Astrocyte (in vitro differentiated cells and primary cell): Measurements from ENCODE around the gene TNXB.
"Not testable (repeated sequence)": the region's sequence is repeated elsewhere in the genome, so short reads cannot be mapped to it uniquely, and the experiment has no call there.

Source experiments
- EZH2 ChIP-seq: IDR thresholded peaks from 2 replicates; pipeline ENCODE4 v1.6.1; 2012; ENCODE audit warnings: mild to moderate bottlenecking, low read length, inconsistent platforms; ENCODE audit not compliant: insufficient read depth
- TF ChIP-seq, protein P1 (sequence below): IDR thresholded peaks from 2 replicates; pipeline ENCODE4 v1.5.1; 2011; ENCODE audit warnings: low read depth, mild to moderate bottlenecking, inconsistent platforms, low read length, moderate library complexity; ENCODE audit not compliant: insufficient read depth

DNA sequence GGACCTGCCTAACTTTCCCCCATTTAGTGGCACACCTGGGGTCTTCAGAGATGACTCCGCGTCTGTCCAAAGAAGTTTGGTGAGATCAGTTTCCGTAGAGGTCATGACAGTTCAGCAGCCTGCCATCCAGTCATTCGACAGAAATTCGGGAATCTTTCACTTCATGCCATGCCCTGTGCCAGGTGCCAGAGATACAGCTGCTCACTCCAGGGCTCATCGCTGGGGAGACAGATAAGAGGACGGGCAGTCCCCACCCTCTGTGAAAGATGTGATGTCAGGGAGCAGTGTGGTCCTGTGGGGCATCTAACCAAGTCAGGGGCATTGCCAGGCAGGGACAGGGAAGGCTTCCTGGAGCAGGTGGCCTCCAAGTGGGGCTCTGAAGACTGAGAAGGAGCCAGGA, 105.8 kb downstream of the TNXB start:
- TF ChIP-seq, protein P1, sequence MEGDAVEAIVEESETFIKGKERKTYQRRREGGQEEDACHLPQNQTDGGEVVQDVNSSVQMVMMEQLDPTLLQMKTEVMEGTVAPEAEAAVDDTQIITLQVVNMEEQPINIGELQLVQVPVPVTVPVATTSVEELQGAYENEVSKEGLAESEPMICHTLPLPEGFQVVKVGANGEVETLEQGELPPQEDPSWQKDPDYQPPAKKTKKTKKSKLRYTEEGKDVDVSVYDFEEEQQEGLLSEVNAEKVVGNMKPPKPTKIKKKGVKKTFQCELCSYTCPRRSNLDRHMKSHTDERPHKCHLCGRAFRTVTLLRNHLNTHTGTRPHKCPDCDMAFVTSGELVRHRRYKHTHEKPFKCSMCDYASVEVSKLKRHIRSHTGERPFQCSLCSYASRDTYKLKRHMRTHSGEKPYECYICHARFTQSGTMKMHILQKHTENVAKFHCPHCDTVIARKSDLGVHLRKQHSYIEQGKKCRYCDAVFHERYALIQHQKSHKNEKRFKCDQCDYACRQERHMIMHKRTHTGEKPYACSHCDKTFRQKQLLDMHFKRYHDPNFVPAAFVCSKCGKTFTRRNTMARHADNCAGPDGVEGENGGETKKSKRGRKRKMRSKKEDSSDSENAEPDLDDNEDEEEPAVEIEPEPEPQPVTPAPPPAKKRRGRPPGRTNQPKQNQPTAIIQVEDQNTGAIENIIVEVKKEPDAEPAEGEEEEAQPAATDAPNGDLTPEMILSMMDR: not testable (repeated sequence)
- not testable (repeated sequence) for TF ChIP-seq EZH2
